Stimulated activated CD8-positive, alpha-beta memory T cell treated with anti-CD3 and anti-CD28 coated beads, Interleukin-12 subunit alpha, Interleukin-12 subunit beta, amount 100 ng/mL, for 4 hours (primary cell): Measurements from ENCODE around the gene IFI30.
"Not testable (repeated sequence)": the region's sequence is repeated elsewhere in the genome, so short reads cannot be mapped to it uniquely, and the experiment has no call there.

Source experiments
- DNase-seq: peaks from one replicate; pipeline ENCODE4 v3.0.0-alpha.2; 2020; ENCODE audit warnings: low read depth

IFI30 gene

GRCh38 chr19:18203408-18203862 is 29.8 kb downstream of the IFI30 start:
- DNase-seq: no peak

DNA sequence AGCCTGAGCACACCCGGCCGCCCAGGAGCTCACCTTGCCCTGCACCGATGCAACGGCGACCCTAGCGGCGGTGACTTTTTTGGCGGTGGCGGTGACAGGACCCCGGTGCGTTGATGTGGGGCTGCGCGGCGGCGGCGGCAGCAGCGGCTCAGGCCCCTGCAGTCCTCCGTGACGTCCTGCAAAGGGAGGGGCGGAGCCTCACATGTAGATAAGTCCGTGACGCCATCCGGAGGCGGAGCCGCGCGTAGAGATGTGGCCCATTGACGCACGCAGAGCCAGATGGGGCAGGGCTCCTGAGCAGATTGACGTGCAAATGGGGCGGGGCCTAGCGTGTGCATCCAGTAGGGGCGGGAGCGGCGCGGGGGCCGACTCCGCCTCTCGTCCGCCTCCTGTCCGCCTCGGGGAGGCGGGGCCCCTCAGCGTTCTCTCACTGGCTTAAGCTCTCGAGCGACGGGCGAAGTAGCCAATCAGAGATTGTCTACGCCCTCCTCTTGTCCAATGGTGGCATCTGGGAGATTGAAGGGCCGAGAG is 30.3 kb downstream of the IFI30 start, which contains the start of gene RAB3A:
Gene RAB3A (minus strand): TSS at position 180 of the 531 bp plus-strand sequence. CDS start 1,302 bp downstream, outside the sequence.
- peak; percentile 99 for DNase-seq

DNA sequence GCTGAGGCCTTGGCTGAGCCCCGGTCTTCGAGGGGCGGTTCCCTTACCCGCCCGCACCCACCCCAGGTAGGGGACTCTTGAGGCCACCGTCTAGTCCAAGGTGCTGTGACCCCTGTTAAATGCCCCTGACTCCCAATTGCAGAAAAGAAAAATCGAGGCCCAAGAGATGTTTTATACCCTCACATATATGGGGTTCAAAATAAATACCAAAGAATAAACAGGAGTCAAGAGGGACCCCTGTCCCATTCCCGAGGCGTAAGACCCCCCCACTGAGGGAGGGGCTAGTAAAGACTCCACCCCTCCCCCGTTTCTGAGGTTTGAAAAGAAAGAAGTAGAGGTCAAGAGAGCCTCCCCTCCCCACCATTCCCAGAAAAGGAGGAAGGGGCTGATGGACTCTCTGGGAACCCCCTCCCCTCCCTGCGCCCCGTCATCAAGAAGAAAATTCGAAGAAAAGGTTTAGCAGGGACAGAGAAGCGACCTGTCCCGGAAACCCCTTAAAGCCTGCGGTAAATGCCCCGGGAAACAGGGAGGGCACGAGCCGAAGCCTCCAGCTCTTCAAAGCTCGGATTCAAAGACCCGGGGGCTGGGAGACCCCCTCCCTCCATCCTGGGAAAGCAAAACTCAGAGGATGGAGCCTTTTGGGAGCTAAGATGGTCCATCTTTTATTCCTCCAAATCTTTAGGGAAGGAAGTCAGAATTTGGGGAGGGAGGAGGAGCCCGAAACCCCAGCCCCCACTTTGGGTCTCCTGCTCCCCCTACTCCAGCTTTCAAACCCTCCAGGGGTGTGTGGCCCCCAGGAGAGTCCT is 31.0 kb downstream of the IFI30 start:
- no peak for DNase-seq

- no peak for DNase-seq
Measured at GRCh38 chr19:18205200-18205892, 31.7 kb downstream of the IFI30 start.

DNA sequence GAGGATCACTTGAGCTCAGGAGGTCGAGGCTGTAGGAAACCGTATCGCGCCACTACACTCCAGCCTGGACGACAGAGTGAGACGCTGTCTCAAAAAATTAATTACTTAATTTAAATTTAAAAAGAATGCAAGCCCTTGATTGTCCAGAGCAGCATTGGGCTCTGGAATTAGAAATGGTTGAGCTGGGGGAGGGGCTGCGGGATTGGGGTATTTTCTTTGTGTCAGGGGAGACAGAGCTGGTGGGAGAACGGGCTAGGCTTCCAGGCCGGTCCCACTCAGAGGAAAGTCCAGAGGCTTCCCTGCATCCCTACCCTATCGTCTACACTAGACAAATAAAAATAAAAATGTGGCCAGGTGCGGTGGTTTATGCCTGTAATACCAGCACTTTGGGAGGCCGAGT is 32.4 kb downstream of the IFI30 start:
- no peak for DNase-seq

- no peak for DNase-seq
Measured at GRCh38 chr19:18208098-18208951, 34.7 kb downstream of the IFI30 start.

GRCh38 chr19:18209912-18210311 is 36.3 kb downstream of the IFI30 start:
- DNase-seq: not testable (repeated sequence)

DNA sequence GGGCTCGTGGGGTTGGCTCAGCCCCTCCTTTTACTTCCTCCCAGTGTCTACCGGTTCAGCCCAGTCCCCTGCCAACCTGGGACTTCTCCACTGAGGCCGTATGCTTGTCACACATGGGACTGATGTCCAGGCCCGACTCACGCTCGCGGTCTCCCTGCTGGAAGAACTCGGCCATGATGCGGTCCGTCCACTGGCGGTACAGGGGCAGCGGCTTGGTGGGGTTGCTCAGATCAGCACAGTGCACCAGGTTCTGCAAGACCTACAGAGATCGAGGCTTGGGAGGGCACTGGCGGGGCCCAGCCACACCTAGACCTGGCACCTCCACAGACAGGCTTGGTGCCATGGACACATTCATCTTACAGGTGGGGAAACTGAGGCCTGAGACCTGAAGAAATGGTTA is 38.1 kb downstream of the IFI30 start:
- DNase-seq: no peak

DNA sequence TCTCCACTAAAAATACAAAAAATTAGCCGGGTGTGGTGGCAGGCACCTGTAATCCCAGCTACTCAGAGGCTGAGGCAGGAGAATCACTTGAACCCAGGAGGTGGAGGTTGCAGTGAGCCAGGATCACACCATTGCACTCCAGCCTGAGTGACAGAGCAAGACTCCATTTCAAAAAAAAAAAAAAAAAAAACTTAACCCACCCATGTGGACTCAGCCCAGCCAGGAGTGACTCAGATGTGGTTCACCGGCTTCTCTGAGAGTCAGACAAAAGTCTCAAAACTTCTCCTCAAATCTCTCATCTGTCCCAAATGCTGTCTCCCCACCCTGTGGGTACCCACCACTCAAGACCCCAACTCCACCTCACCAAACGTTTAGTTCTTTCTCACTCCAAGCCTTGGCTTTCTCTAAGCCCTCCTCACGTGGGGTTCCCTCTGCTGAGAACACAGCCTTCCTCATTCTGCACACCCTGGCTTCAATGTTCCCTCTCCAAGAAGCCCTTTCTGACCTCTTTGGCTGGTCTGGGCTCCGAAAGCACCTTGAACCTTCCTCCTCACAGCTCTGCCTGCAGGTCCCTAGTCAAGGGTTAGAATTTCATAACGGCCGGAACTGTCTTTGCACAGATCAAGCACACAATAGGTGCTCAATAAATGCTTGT is 41.3 kb downstream of the IFI30 start:
- no peak for DNase-seq

GRCh38 chr19:18216789-18217188 is 43.2 kb downstream of the IFI30 start:
- DNase-seq: no peak

GRCh38 chr19:18218159-18218558 is 44.5 kb downstream of the IFI30 start:
- DNase-seq: no peak

DNA sequence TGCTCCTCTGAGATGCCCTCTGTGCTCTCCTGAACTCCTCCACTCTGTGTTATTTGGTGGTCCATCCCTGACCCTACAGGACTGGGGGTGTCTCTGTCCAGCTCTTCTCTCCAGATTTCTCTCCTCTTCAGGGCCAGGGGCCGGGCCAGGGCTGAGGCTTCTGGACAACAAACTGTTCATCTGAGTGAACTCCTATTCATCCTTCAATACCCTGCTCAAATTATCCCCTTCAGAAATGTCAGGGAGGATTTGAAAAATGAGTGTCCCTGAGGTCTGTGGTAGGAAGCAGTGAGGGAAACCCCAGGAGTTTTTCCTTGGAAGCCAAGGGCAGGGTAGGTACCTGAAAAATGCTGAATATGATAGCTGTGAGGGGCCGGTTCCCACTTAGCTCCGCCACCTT is 45.0 kb downstream of the IFI30 start:
- DNase-seq: no peak

DNA sequence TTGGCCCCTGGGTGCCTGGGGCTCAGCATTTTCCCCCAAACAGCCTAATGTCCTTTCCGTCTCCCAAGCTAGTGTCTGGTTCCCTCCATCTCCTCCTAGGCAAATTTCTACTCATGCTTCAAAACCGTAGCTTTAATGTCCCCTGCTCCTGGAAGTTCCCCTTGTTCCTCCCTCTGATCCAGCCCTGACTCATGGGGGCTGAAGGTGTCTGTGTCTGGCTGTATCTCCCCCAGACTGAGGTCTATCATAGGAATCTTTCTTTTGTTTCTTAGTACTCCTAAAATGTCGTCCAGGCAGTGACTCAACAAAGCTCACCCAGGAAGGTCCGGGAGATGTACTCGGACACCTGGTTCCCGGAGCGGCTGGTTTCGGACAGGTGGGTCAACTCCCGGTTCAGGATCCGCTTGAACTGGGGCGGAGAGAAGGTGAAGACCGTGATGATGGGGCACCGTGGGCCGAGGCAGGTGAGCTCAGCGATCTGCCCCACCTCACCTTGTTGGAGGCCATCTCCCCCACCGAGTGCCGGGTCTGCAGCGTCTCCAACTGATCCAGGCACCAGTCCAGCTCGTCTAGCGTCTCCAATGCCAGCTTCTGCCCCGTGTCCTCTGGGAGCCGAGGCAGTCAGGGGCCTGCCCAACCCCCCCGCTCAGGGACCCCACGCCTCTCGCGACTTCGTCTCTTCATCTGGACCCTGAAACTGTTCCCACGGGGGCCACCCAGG is 46.5 kb downstream of the IFI30 start:
- DNase-seq: no peak

DNA sequence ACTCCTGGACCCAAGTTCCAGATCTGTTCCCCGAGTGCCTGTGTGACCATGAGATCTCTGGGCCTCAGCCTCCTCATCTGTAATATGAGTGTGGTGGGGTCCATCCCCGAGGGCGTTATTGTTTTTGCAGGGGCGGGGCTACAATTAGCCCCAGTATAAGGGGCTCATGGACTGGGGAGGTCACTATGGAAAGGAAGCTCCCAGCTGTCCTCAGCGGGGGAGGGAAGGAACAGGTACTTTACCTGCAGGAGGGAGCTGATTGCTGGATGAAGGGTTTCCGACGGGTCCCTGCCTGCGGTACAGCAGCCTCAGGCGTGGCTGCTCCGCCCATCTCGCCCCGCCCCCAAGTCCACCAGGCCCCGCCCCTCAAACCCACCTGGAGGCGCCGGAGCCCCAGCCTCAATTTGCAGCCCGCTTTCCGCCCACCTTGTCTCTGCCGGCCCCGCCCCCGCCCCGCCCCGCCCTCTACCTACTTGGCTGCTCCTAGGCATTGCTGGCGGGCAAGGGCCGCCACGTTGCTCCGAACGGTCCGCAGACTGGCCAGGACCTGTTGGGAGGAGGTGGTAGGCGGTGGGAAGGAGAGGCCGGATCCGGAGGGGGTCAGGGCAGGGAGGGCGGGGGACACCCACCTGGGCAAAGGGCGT is 47.1 kb downstream of the IFI30 start:
- no peak for DNase-seq

GRCh38 chr19:18221815-18222725 is 48.5 kb downstream of the IFI30 start:
- no peak for DNase-seq

DNA sequence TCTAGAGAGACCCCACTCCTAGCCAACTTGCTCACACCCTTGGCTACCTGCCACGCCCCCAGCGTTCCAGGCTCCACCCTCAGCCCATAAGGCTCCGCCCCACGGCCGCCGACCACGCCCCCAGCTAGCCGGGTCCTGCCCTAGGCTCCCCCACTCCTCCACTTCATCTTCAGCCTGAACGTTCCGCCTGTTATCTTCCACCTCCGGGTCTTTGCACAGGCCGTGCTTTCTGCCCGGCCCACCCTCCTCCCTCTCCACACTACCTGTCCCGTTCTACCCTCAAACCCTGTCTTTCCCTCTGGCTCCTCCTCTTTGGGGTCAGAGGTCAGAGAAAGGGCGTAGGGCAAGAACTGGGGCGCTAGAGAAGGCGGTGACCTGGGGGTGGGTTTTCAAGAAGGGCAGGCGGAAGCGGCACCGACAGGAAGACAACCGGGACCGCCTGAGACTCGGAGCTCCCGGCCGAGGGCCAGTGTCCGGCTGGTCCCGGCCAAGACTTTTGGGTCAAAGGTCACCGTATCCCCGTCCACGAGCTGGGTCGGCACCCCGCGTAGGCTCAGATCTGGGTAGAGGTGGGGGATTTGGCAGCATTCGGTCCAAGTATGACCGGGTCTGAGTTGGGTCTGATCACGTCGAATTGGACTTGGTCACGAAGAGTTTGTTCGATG is 50.4 kb downstream of the IFI30 start:
- no peak for DNase-seq

DNA sequence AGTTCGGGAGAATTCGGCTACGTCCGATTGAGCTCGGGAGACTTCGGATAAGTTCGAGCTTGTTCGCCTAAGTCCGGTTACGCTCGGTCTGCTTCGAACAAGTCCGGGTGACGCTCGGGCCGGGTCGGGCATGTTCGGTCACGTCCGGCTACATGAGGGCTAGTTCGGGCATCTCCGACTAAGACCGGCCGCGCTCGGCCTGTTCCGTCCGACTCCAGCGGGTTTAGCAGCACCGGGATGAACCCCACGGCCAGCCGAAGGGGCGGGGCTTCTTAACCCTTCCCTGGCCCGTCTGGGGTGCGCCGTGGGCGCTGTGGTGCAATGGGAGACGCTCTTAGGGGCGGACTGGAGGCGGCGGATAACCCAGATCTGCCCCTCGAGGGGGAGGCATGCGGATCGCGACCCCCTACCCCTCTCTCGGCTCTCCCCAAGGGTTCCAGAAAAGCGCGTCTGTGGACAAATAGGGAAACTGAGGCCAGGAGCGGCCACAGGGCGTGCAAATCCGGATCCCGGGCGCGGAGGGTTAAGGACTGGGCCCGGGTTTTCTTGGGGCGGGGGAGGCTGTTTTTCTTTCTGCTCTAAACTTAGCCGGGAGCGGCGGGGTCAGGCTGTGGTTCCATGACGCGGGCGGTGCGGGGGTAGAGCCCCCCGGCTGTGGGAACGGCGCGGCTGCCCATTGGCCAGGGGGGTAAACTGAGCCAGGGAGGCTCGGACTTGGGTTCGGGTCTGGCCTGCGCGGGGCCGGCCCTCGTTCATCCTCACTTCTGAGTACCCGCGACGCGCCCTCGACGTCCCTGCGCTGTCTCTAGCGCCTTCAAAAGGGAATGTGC is 51.1 kb downstream of the IFI30 start:
- DNase-seq: peak; percentile 55

- no peak for DNase-seq
Measured at GRCh38 chr19:18225355-18225701, 51.7 kb downstream of the IFI30 start.
